HG02759 (cell line): ENCODE data around the gene CFAP54.

ENCODE experiments used
- ATAC-seq: cut with Tn5 transposase; IDR thresholded peaks from one replicate; pipeline ENCODE4 v1.9.1; 2021; ENCODE audit warnings: mild to moderate bottlenecking, moderate library complexity; ENCODE audit not compliant: unreplicated experiment

CFAP54 gene

GRCh38 chr12:96881608-96882007, 392.2 kb downstream of the CFAP54 start:
- no peak for ATAC-seq

GRCh38 chr12:96882862-96883261, 393.5 kb downstream of the CFAP54 start:
- no peak for ATAC-seq

- no peak for ATAC-seq
Observed at GRCh38 chr12:96883571-96883970, 394.2 kb downstream of the CFAP54 start.

DNA sequence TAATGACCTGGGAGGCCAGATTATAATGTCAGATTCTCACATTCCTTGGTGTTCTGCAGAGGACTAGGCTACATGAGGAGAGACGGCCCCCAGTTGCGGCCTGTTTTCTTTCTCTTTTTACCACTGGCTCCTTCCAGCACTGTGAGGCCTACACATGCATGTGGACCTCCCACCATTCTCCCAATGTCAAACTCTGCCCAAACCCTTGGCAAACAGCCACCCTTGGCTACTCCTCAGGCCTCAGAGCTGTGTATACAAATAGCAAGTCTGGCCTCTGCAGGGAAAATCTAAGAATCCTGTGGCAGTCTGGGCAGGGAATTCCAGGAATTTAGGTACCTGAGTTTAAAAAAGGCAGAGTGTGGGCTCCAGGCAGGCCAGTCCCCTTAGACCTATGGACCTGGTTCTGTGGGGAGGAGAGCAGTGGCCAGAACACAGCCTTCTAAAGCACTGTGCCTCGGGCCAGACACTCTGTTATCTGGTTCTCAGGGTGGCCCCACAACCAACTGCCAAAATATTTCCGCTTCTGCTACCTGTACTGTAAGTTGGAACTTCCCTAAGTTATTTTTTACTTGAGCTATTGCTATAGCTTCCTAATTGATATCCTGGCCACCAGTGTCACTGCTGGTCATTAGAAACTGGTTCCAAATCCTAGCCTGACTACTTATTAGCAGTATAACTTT, 397.8 kb downstream of the CFAP54 start:
- ATAC-seq = no peak

GRCh38 chr12:96889273-96889933, 400.0 kb downstream of the CFAP54 start:
- ATAC-seq = no peak

DNA sequence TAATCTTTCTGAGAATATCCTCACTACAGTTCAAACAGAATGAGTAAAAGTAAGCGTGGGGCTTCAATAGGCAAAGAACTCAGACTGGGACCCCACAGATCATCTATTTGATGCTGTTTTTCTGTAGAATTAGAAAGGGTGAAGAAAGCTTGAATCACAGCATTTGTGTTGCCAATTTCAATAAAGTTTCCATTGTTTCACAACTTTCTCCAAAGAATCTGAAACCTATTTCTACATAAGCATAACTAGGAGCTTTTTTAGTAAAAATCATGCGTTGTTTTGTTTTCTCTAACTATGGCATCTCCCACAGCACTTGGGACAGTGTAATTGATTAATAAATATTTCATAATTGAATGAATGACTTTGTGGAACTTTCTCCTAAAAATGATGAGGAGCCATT, 401.0 kb downstream of the CFAP54 start:
- no peak for ATAC-seq

DNA sequence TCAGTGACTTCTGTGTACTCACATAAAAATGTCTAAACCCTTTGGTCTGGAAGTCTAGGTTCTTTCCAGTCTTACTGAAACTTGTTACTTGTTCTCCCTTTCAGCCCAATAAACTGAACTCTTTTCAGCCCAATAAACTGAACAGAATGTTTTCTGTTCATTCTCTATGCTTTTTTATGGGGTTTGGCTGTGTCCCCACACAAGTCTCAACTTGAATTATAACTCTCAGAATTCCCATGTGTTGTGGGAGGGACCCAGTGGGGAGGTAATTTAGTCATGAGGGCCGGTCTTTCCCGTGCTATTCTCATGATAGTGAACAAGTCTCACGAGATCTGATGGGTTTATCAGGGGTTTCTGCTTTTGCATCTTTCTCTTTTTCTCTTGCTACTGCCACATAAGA, 402.7 kb downstream of the CFAP54 start:
- ATAC-seq = no peak

DNA sequence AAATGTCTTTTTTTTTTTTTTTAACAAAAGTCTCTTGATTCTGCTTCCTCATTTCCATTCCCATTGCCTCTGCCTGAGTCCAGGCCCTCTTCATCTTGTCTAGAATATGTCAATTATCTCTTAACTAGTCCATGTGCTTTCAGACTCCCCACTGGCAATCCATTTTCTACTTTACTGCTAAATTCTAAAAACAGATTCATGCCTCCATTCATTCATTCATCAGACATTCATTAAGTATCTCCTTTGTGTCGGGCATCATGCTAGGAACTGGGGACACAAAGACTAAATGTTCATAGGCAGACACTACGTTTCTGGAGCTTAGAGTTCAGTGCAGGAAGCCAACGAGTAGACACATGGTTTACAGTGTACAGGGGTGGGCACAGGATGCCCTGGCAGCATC, 408.0 kb downstream of the CFAP54 start:
- ATAC-seq = no peak

GRCh38 chr12:96901175-96901574, 411.8 kb downstream of the CFAP54 start:
- no peak for ATAC-seq

DNA sequence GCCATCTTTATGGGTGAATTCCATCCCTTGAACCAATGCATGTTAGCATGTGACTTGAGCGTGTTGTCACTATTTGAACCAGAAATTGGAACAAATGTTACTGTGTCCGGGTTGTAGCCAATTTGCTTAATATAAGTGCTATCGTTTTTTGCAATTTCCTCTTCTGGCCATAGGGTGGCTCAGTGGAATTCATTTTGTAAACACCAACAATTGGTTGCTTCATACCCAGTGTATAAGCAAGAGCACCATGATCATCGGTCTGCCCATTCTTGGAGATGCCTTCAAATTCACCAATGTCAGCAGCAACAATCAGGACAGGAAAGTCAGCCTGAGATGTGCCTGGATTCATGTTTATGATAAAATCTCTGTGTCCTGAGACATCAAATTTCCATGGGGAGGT, 412.7 kb downstream of the CFAP54 start:
- ATAC-seq = no peak

GRCh38 chr12:96906498-96906848, 417.1 kb downstream of the CFAP54 start:
- ATAC-seq = no peak

DNA sequence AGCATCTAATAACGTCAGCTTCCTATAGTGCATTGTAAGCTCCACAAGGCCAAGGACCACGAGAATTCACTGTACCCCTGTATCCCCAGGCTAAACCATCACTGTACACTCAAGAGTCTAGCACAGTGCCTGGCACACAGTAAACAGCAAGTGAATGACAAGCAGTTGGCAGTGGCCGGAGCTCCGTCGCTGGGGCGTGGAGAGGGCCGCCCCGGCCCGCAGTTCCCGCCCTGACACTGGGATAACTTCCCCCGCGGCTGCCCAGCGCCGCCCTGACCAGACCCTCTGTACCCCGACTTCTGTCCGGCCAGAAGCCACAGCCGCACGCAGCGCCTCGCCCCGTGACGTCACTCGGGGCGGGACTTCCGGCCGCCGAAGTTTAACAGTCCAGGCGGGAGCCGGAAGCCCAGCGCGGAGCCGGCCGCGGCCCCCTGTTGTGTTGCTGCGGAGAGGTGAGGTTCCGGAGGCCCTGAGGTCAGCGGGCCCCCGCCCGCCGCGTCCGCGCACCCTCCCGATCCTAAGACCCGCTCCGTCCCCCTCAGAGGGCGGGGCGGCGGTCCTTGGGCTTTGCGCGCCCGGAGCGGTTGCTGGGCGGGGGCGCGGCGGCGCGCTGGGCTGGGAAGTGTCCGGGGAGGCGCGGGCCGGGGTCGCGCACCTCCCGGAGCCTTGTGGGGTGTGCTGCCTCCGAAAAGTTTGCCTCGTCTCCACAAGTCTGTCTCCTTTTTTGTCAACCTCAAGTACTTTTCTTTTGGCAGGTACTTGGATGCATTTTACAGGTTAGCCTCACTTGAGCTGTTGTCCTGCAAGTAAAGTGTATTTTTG, 417.7 kb downstream of the CFAP54 start, which contains the start of gene NEDD1:
NEDD1 (plus strand) TSS at position 409 of the 822 bp plus-strand sequence. CDS start 2,503 bp downstream, outside the sequence.
- ATAC-seq = peak; percentile 95

GRCh38 chr12:96907671-96908422, 418.5 kb downstream of the CFAP54 start:
- peak; percentile 25 for ATAC-seq

GRCh38 chr12:96908423-96908675, 419.0 kb downstream of the CFAP54 start:
- no peak for ATAC-seq

- no peak for ATAC-seq
Observed at GRCh38 chr12:96912261-96912660, 422.9 kb downstream of the CFAP54 start.

- ATAC-seq = no peak
Observed at GRCh38 chr12:96912943-96913342, 423.6 kb downstream of the CFAP54 start.

DNA sequence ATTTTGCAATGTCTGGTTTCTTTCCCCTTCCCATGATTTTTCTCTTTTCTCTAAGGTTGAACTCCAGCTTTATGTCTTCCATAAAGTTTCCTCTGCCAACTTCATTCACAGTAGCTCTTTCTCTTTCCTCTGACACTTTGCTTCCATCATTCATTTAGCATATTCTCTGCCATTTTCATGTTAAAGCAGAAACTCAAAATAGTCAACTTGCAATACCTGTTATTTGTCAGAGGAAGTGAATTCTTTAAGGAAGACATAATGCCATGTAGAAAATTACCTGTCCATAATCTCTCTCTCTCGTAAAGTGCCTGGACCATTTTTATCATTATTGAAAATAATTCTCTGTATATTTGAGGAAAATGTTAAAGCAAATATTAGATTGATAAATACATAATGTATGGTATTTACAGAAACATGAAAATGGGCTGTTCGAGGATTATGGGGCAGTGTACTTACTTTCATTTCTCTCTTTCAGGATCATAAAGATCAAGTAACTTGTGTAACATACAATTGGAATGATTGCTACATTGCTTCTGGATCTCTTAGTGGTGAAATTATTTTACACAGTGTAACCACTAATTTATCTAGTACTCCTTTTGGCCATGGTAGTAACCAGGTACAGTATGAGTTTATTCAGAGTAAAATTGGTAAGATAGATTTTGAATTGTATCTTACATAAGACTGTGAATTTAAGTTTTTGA, 430.3 kb downstream of the CFAP54 start:
- ATAC-seq = no peak
